ENCODE data around the gene SLC7A9.

GRCh38 chr19:32808236-32808635 lies 61.3 kb downstream of the SLC7A9 start:
- TF ChIP-seq CTCF (IDR thresholded peaks at IDR 0.05 in 4 of 5, conservative IDR thresholded peaks at IDR 0.05 in 1 of 5) (no peak), POLR2A (IDR thresholded peaks at IDR 0.05) (no peak)

Measured in gastrocnemius medialis (tissue), 4 donors.